Tongue (tissue), 2 donors: ENCODE data around the gene GRIA3. TPM values are rescaled to one million over a fixed set of nuclear protein-coding genes. Genes with fewer than 3 reads are reported as not detected.

Experiments used
- DNase-seq: peaks from one replicate; pipeline ENCODE4 v3.0.0-alpha.2; 2015
- total RNA-seq: library from RNA; depleted of rRNA; stranded (reverse); fragments of >200 nt; gene quantifications from one replicate; pipeline ENCODE4 v1.2.3, GENCODE V29; 2014

GRIA3 gene
- 3.4 TPM for total RNA-seq

- DNase-seq = peak; percentile 4
Observed at GRCh38 chrX:123184219-123184865, at the start of gene GRIA3. Gene GRIA3 (plus strand): TSS chrX:123184278. CDS start chrX:123184536, 258 bp downstream.

DNA sequence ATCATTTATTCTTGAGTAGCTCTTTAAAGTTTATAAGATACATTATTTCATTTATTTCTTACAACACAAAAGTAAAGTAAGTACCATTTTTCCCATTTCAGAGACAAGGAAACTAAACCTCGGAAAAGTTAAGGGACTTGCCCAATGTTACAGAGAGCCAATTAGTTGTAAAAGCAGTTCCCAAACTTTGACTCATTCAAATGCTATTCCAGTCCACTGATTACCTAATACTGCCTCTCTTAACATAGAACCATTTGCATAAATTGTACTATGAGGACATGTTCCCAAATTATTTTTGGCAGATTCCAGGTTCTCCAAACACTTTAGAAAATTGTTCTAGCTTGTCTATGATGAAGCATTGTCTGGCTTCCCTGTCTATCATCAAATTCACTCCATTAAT, 45.6 kb upstream of the GRIA3 start:
- no peak for DNase-seq

- no peak for DNase-seq
Observed at GRCh38 chrX:123140454-123140853, 43.6 kb upstream of the GRIA3 start.

- no peak for DNase-seq
Observed at GRCh38 chrX:123140904-123141303, 43.2 kb upstream of the GRIA3 start.

DNA sequence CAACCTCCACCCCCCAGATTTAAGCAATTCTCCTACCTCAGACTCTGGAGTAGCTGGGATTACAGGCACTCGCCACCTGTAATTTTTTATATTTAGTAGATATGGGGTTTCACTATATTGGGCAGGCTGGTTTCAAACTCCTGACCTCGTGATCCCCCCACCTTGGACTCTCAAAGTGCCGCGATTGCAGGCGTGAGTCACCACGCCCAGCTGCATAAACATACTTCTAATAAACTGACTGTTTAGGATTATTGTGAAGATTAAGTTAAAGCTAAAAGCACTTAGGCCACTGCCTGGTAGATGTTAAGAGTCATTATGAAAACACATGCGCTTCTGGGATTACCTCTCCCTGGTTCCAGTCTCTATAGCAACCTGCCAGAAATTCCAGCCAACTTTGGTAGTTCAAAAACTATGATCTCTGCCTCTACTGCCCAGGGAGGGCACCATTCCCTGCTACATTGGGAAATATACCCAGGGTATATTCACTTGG, 30.2 kb upstream of the GRIA3 start:
- DNase-seq = no peak

- no peak for DNase-seq
Observed at GRCh38 chrX:123155327-123155726, 28.8 kb upstream of the GRIA3 start.

DNA sequence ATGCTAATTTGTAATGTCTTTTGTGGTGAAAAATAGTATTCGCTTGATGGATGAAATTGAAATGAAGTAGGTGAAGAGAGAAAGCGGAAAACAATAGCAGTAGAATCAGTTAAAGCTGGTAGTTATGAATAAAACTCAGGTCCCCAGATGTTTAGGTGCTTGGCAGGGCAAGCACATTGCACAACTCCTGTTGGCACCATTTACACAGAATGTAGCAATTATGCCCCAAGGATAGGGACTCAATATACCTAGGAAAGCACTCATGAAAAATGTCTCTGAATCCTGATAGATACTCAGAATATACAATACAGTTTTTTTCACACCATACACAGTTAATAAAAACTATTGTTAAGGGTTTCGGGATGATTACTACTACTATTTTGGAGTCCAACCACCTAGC, 26.5 kb upstream of the GRIA3 start:
- no peak for DNase-seq

GRCh38 chrX:123159403-123159802, 24.7 kb upstream of the GRIA3 start:
- no peak for DNase-seq

DNA sequence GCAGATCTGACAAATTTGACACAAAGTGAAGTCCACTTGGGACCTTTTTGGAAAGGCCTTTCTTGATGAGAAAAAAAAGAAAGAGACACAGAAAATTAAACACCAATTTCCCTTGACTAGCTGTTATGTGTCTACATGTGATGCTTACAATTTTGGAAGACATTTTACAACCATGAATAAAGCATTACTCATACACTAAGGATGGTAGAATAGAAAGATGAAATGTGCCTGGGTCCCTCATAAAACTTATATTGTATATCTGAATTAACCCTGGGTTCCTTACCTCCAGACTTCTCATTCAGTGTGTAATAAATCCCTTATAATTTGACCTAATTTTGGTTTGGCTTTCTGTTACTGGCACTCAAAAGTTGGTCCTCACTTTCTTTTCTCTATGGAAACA, 16.5 kb upstream of the GRIA3 start:
- DNase-seq = no peak

DNA sequence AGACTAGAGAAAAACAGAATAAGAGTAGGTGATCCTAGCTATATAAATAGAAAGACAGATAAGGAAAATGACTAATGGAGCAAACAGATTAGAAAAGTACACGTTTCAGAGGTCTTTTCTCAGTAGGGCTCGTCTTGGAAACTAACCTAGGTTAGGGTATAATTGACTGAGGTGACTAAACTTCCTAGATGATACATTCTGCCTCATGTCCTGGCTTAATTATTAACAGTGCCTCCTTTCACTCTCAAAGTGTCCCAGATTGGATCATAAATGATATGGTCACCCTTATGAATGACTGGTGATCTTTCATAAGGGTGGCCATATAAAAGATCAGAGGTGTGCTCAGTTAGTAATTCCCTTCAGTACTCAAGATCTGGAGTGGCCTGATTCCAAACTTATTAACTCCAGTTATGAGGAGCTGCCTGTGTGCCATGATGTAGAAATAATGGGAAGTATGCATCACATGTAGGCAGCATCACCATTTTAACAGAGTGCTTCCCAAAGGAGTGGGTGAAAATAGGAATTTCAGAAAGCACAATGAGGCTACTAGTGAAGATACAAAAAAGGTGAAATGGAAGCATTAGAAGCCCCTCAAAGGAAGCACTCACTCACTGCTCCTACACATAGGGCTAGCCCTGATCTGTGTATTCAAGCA, 14.7 kb upstream of the GRIA3 start:
- no peak for DNase-seq

- DNase-seq = no peak
Observed at GRCh38 chrX:123170546-123170945, 13.5 kb upstream of the GRIA3 start.

DNA sequence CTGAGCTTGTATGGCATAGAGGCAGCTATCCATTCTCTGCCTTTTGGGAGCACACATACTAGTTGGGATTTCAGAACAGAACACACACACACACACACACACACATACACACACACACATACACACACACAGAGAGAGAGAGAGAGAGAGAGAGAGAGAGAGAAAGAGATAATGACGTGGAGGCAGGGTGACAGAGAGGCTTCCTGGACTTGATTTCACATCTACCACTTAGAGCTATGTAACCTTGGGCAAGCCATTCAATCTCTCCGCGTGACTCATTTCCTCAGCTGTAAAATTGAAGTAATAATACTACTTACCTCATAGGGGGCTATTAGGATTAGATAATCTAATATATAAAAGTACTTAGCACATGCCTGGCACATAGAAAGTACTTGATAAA, 12.3 kb upstream of the GRIA3 start:
- DNase-seq = no peak

GRCh38 chrX:123172869-123173268, 11.2 kb upstream of the GRIA3 start:
- no peak for DNase-seq

GRCh38 chrX:123173833-123174232, 10.2 kb upstream of the GRIA3 start:
- no peak for DNase-seq

- no peak for DNase-seq
Observed at GRCh38 chrX:123175366-123176122, 8.5 kb upstream of the GRIA3 start.

GRCh38 chrX:123181233-123181914, 2.7 kb upstream of the GRIA3 start:
- no peak for DNase-seq

DNA sequence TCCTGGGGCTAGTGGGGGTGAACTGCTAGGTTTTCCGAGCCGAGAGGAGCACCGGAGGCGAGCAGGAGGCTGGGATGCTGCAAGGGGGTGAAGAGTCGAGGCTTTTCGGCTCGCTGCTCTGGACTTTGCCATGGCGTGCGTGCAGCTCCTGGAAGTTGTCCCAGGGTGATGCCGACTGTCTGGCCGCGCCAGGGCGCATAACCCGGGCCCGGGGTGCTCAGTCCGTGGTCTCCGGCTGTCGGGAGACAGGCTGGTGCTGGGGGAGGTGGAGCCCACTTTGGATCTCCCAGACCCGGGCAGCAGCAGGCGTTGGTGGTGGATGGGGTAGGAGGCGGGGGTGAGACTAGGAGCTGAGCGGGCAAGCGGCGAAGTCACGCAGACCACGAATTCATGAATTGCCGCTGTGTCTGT, 793 bp downstream of the GRIA3 start:
- DNase-seq = peak; percentile 6

- DNase-seq = peak; percentile 6
Observed at GRCh38 chrX:123185721-123186120, 1.6 kb downstream of the GRIA3 start.

- DNase-seq = no peak
Observed at GRCh38 chrX:123186801-123187200, 2.7 kb downstream of the GRIA3 start.

DNA sequence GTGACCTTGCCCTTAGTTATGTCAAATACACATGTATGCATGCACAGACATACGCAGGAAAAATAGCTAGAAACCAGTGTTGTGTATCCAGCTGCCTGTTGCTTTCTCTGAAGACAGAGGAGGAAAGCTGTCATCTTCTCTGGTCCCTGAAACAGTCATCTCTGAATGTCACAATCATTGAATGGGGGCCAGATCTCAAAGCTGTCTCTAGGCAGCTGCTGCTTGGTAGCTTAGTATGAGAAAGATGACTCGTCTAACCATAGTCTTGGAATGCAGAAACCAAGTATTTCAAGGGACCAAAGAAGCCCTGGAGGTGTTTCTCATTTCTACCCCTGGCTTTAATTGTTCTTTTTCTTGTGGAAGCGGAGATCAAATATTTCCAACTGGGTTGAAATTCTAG, 4.0 kb downstream of the GRIA3 start:
- DNase-seq = peak; percentile 1

GRCh38 chrX:123189338-123189737, 5.3 kb downstream of the GRIA3 start:
- no peak for DNase-seq

DNA sequence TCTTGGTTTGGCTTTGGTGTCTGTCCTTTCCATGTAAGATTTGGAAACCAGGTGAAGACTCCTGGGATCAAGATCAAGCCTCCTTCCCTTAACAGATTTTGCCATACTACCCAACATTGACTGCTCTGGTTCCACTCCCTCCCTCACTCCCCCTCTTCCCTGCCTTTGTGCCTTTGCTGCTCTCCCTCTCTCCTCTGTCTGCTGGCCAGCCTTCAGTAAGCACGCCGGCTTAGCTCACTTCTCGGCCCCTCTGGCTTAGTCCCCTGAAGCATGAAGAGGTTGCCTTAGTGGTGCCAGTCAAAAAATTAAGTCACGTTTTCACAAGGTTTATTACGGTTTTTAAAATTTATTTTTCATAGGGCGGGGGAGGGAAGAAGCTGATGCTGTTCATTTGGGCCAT, 6.0 kb downstream of the GRIA3 start:
- DNase-seq = no peak

DNA sequence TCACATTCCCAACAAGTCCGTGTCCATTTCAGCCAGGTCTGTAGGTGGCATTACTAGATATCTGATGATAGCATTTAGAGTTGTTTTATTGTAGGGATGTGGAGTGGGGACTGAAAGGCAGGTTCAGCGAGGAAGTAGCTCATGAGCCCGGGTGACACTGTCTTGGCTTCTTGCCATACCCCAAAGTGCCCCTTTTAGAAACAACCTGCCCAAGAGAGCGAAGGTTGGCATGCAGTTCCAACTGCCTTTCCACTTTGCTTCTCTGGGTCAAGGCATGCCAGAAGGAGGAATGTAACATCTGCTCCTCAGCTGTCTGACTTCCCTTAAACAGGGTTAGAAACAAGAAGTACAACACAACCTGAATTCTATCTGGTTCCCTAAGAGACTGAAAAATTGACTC, 9.0 kb downstream of the GRIA3 start:
- DNase-seq = no peak
